Medulla oblongata (tissue), 1 donor: Measurements from ENCODE around the gene OSER1.

Source experiments
- DNase-seq: peaks from one replicate; pipeline ENCODE4 v3.0.0-alpha.2; 2015; ENCODE audit errors: extremely low spot score

Gene OSER1

DNA sequence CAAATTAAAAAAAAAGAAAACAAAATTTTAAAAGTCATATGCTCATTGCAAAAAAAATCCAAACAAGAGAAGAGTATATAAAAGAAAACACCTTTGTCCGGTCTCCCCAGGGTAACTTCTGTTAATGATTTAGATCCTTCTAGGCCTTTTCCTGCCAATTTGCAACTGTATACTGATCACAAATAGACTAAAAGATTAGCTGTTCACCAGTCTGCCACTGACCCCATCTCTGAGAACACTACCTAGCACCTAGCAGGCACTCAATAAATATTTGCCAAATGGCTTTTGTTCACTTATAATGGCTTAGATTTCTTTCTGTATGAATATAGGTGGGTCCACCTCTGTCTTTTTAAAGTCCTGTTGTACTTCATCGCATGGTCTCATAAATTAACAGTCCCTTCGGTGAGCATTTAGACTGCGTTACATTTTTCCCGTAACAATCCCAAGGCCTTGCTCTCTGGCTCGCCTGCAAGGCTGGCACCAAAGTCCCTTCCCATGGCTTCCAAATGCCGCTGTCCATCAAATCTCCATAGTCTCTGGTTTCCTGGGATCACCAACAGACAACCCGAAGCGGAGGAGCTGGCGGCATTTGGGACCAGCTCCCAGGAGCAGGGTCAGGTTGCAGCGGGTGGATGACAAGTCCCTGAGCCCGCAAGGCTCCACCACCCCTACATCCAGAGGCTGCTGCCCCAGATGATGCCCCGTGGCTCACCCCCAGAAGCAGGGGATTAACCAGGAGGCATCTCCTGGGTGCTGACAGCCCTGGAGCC lies 35.4 kb downstream of the OSER1 start:
- no peak for DNase-seq

DNA sequence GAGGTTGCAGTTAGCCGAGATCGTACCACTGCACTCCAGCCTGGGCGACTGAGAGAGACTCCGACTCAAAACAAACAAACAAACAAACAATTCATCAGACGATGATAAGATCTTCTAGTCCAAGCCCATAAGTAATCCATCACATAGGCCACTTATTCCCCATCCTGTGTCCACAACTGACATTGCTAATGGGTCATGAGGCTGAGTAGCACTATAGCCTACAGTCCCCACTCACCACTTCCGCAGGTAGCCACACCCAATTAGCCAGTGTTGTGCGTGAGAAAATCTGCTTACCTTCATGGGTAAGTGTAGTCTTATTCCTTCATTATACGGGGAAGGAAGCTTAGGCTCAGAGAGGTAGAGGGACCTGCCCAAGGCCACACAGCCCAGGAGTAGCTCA lies 36.7 kb downstream of the OSER1 start:
- no peak for DNase-seq

DNA sequence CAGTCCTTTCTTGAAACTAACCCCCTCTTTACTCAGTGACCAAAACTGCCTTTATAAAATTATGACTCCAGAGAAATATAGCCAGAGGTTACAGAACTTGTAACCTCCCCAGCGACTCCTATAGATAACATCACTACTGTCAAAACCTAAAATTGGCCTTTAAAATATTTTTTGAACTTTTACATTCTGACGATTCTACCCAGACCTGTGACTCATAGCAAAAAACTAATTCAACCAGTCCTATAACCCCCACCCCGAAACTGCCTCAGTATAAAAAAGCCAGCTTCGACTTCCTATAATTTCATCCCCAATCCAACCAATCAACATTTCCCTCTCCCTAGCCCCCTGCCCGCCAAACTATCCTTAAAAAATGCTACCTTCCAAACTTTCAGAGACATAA lies 37.5 kb downstream of the OSER1 start:
- no peak for DNase-seq

DNA sequence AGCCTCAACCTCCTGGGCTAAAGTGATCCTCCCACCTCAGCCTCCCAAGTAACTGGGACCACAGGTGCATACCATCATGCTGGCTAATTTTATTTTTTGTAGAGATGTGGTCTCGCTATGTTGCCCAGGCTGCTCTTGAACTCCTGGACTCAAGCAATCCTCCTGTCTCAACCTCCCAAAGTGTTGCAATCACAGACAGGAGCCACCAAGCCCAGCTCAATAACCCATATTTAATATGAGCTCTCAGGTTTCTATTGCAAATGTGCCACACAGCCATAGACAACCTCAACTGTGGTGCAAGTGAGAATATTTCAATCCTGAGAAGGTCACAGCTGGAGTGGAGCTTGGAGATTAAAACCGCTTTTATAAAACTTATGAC lies 38.0 kb downstream of the OSER1 start:
- DNase-seq: no peak

DNA sequence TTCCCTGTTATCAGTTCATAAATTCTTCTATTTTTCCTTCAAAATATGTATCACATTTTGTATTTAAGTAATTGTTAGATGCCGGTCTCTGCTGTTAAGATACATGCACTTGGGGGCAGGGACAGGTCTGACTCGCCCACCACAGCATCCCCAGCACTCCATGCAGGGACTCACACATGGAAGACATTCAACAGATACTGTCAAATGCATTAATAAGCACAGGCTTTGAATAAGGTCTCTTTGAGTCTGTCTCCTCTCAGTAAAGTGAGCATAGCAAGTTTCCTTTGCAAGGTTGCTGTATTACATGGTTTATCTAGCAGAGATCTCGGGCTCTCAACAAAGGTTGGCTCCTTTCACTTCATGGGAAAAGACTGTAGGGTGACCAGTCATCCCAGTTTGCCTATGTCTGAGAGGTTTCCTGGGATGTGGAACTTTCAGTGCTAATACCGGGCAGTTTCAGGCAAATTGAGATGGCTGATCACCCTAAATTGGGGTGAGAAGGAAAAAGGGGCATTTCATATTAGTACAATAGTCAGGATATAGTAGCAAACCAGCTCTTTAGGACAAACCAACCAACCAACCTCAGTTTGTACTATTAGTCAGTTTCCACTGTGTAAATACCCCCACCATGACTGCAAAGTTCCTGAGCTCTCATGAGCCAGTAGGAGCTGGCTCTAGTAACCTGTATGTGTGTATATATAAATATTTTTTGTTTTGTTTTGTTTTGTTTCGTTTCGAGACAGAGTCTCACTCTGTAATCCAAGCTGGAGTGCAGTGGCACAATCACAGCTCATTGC lies 38.6 kb downstream of the OSER1 start:
- no peak for DNase-seq

DNA sequence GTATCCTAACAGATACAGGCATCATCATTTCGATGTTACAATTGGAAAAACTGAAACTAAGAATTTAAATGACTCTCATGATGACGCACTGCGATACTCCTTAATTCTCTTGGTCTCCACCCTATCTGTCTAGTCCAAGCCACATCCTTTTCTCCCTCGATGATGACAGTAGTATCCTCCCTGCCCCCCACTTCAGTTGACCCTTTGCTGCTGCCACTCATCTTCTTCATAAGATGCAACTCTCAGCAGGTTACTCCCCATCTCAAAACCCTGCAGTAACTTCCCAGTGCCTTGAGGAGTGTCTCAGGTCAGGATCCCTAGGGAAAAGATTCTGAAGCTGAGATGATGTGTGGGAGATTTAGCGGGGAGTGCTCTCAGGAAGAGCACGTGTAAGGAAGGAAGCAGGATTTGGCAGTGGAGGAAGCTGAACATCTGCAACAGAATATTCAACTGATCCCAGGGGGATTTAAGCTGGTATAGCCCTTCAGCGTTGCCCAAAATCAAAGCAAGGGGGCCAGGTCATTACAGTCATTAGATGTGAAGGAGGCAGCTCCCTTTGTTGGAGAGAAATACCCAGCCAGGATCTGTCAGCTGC lies 39.7 kb downstream of the OSER1 start:
- no peak for DNase-seq

DNA sequence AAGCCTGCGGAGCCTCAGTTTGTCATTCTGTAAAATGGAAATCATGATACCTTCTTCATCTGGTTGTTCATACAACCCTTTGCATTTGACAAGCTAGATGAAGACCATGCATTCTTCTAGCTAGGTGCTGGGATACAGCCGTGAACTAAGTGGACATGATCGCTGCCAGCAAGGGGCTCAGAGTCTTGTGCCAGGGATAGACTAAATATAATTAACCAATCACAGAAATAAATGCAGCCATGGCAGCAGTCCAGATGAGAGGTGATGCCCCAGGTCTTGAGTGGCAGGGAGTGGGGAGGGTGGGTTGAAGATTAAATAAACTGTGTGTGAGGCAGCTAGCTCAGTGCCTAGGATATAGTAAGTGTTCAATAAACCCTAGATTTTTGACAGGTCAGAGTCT lies 42.8 kb downstream of the OSER1 start:
- no peak for DNase-seq

DNA sequence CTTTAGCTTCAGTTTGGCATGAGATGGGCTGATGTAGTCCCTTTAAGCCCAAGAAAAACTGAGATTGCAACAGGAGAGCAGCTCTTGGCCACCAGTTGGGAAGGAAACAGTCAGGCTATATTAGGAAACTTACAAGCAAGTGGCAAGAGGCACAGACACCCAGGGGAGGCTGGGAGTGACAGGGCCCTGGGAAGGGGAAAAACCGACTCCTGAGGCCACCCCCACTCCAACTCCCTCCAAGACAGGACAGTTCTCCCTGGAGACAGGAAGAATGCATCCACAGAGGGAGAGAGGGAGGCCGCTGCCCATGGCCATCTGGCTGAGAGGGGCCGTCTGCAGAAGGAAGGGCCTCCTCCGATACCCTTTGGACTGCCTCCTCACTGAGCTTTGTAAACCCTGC lies 44.1 kb downstream of the OSER1 start:
- DNase-seq: no peak

DNA sequence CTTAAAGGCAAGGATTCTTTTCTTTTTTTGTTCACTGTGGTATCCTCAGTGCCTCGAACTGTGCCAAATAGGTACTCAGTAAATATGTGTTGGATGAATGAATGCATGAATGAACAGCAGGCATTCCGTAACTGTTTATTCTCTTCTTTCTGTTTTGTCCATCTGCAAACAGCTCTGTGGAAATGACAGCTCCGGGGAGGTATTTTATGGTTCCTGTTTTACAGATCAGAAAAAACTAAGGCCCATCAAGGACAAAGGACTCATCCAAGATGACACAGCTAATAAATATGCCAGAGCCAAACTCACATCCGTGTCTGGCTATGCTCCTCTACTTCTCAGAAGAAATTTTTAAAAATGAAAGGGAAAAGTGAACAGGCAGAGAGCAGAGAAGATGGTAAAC lies 44.6 kb downstream of the OSER1 start:
- no peak for DNase-seq

DNA sequence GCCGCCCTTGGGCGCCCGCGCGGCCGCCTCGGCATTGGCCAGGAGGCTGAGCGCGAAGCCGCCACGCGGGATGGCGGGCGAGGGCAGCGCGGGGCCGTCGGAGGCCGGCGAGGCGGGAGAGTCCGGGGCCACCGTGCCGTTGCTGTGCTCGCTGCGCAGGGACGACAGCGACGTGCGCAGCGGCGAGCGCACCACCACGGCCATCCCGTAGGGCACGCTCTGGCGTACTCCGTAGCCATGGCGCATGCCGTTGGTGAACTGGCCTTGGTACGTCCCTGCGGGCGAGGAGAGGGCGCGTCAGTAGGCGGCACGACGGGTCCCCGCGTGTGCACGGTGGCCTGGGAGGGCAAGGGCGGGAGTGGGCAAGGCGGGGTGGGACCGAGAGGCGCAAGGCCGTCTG lies 50.4 kb downstream of the OSER1 start:
- no peak for DNase-seq

DNA sequence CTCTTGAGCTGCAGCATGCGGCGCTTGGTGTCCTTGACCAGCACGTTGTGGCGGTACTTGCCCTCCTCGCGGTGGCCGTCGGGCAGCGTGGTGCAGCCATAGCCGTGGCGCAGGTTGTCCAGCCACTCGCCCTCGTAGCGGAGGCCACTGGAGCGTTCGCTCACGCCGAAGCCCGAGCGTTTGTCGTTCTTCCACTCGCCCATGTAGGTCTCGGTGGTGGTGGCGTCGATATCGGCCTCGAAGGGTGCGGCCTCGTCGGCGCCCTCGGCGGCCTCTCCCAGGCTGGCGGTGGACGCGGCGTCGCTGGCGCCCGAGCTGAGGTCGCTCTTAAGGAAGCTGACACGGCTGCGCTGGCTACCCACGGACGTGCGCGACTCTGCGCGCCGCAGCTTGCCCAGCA lies 50.9 kb downstream of the OSER1 start:
- DNase-seq: no peak

DNA sequence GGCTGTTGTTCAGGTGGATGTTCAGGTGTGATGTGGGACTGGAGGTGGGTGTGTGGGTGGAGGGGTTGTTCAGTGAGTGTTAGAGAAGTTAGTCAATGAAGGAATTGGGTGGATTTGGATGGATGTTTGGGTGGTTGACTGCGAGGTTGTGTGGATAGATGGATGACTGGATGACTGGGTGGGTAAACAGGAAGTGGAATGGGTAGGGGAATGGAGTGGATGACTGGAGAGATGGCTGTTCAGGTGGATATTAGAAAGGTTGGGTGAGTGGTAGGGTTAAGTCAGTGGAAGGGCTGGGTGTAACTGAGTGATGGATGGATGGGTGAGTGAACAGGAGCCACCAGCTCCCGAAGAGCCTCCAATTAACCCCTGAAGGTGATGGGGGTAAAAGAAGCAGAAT lies 51.4 kb downstream of the OSER1 start:
- no peak for DNase-seq

DNA sequence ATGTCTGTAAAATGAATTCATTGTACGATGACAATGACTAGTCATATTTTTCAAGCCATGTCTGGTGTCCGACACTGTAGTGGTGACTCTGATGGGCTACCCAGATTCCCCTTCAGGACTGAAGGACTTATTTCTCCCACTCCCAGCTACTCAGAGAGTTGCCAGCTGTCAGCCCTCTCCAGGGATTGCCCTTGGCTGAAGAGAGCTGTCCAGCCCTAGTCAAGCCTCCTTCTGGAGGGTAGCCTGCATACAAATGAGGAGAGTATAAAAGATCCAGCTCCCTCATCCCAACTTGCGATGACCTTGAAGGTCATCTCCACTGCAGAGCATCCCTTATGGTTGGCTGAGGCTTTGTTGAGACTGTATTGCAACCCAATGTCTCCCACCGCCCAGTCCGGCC lies 53.5 kb downstream of the OSER1 start:
- DNase-seq: no peak

DNA sequence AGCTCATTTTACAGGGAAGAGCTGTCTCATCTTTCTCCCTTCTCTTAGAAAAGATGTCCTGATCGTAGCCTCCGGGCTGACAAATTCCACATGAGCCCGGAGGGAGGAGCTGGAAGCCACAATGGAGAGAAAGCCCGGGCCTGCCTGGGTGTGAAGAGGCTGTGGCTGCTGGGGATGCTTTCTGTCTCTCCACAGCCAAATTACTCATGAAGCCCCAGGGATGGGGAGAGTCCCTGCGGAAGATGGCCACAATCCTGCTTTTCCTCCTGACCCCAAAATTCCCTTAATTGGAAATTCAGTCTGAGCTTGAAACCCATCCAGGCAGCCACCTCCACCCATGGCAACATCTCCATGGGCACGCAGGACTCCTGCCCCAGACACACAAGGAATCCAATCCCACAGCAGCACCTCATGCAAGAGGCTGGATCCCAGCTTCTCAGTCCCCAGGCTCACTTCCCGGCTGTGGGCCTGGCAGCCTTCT lies 56.0 kb downstream of the OSER1 start:
- DNase-seq: no peak

DNA sequence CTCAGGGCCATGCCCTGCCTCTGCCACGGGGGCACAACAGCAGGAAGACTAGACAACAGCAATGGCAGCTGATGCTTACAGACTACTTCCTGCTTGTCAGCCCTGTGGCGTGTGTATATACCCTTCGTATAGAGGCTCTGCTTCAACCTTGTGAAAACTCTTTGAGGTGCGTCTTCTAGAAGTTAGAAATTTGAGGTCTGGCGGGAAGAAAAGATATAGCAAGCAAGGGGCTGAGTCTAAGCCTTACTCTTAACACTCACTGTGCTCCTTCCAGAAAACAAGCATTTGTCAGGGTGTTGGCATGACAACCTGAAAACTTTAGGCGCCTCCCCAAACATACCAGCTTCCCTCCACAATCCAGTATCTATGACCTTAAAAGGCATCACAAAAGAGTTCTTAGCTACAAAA lies 56.9 kb downstream of the OSER1 start:
- DNase-seq: no peak

DNA sequence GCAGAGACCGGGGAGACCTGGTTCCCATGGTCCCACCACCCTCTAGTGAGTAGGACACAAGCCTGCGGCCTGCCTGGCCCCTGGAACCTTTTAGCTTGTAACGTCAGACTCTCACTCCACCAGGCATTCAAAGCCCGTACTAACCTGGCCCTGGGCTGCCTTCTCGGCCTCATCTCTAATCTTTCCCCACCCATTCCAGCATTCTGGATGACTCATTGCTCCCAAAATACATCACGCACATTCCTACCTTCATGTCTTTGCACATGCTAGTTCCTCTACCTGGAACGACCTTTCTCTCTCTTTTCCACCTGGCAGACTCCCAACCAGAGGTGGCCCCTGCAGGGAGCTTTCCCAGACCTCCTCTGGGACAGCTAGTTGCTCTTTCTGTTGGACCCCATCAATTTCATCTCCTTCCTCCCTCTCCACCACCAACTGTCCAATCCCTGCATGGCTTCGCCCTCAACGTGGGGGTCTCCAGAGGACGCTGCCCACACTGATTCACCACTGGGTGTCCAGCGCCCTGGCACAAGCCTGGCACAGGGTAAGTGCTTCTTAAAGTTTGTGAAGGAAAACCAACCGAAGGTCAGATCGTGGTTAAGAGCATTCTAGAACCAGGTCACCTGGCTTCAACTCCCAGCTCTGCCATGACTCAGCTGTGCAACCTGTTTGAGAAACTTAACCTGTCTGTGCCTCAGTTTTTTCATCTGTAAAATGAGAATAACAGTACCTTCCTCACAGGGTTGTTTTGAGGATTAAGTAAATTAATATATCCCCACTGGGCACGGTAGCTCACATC lies 58.8 kb downstream of the OSER1 start:
- DNase-seq: no peak

DNA sequence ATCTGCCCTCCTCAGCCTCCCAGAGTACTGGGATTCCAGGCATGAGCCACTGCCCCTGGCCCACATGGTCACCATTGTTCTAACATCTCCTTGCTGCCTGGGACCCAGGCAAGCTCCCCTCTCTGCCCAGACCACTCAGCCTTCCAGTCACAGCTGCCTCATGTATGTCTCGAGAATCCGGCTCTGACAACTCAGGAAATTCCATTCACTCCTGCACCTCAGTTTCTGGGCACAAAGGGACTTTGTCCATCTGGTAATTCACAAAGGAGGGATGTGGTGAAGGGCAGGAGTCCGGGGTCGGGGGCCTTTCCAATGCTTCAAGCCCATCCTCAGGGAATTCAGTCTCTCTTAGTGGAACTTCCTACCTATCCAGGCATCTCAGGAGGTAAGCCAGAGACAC lies 64.3 kb downstream of the OSER1 start:
- DNase-seq: no peak
